K562 (cell line): ENCODE data around the gene SERINC3. TPM values are rescaled to one million over a fixed set of nuclear protein-coding genes. Genes with fewer than 3 reads are reported as not detected.

Experiments
- CBX8 ChIP-seq: fragments of 200-600 bp; sonication (generic); IDR thresholded peaks from 2 replicates; pipeline ENCODE4 v1.6.1; 2012; ENCODE audit warnings: borderline replicate concordance, mixed run types, low read depth, mild to moderate bottlenecking, moderate library complexity, mixed read lengths, low read length, control low read depth, inconsistent platforms; ENCODE audit not compliant: poor library complexity, severe bottlenecking; ENCODE audit errors: extremely low read depth
- PTRF ChIP-seq: fragments of 450-650 bp; IDR thresholded peaks from 2 replicates; pipeline ENCODE4 v1.6.1; 2016; ENCODE audit warnings: mild to moderate bottlenecking, missing genetic modification characterization, missing compliant biosample characterization
- PYGO2 ChIP-seq: fragments of 450-650 bp; IDR thresholded peaks from 2 replicates; pipeline ENCODE4 v1.6.1; 2016; ENCODE audit warnings: mild to moderate bottlenecking, missing genetic modification characterization, moderate library complexity, missing compliant biosample characterization
- RCOR1 ChIP-seq, 2 experiments: IDR thresholded peaks; 2 replicates each; pipeline ENCODE4 v1.6.1; 2012; ENCODE audit warnings: low read depth in 2 of 2, low read length in 2 of 2, borderline replicate concordance in 1 of 2, improper control_type of control experiment in 1 of 2
- RHOXF2B ChIP-seq: fragments of 250-450 bp; sonication (Bioruptor Pico); conservative IDR thresholded peaks from 2 replicates; pipeline ENCODE4 v1.5.1; 2021
- ZFX ChIP-seq: sonication (generic); formaldehyde crosslinking; IDR thresholded peaks from 2 replicates; pipeline ENCODE4 v1.8.0; 2022; ENCODE audit warnings: mild to moderate bottlenecking, missing genetic modification reagents, moderate library complexity
- ZKSCAN3 ChIP-seq: fragments of 250-450 bp; sonication (Bioruptor Pico); IDR thresholded peaks from 2 replicates; pipeline ENCODE4 v1.4.0; 2020
- ZNF239 ChIP-seq: fragments of 250-450 bp; sonication (Bioruptor Pico); IDR thresholded peaks from 2 replicates; pipeline ENCODE4 v1.4.0; 2020; ENCODE audit warnings: mild to moderate bottlenecking
- ZNF274 ChIP-seq: IDR thresholded peaks from 2 replicates; pipeline ENCODE4 v1.6.1; 2011; ENCODE audit warnings: low read depth, mild to moderate bottlenecking, low read length, moderate library complexity, borderline replicate concordance
- polyA plus RNA-seq, 8 experiments: library from polyadenylated mRNA; depleted of rRNA in 4 of 8; stranded (reverse) in 5 of 8; unstranded in 3 of 8; fragments of >200 nt; fragmentation: Nextera tagmentation in 2 of 8; fragmentation: Illumina TruSeq in 1 of 8; extraction: Ambion mirVana in 2 of 8; extraction: Trizol in 1 of 8; gene quantifications; 2 replicates each; pipeline versions ENCODE4 v1.2.1 to v1.2.3, GENCODE V29; 2011 to 2014; ENCODE audit warnings: inconsistent platforms in 1 of 8, missing spikeins in 1 of 8
- total RNA-seq, 7 experiments: library from RNA; depleted of rRNA in 6 of 7; stranded (reverse); fragments of >200 nt in 6 of 7; fragmentation: Illumina TruSeq in 2 of 7; extraction: Trizol in 2 of 7; gene quantifications; 2 replicates each; pipeline versions ENCODE4 v1.2.1 to v1.2.3, GENCODE V29; 2011 to 2021; ENCODE audit warnings: low replicate concordance in 1 of 7
- TF ChIP-seq, protein P1 (sequence below): fragments of 450-650 bp; IDR thresholded peaks from 2 replicates; pipeline ENCODE4 v1.7.1; 2018; ENCODE audit warnings: mild to moderate bottlenecking, low read depth; ENCODE audit not compliant: partially characterized antibody
- TF ChIP-seq, protein P2 (sequence below): fragments of 450-650 bp; formaldehyde crosslinking; IDR thresholded peaks from 2 replicates; pipeline ENCODE4 v1.4.0; 2020; ENCODE audit warnings: mild to moderate bottlenecking

SERINC3 gene
- total and polyA plus RNA-seq, 9 of the 15 experiments (the other 6 are each of a cell fraction or from before 2014, with no cell fraction given) = 24.7 to 107 (median 48.8) TPM

DNA sequence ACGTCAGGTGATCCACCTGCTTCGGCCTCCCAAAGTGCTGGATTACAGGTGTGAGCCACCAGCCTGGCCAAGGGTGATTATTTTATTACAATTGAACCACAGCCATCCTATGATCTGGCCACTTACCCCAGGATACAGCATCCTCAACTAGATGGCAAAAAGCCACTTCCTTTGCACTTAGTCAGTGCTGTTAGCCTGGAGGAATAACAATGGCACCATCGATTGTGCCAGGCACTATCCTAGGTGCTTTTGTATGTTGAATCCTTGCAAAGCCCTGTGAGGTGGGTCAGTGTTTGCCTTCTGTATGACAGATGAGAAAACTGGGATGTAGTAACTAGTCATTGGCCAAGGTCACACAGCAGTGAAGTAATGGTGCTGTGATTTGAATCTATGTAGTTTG lies 57.4 kb downstream of the SERINC3 start (continued):
- TF ChIP-seq, protein P1, sequence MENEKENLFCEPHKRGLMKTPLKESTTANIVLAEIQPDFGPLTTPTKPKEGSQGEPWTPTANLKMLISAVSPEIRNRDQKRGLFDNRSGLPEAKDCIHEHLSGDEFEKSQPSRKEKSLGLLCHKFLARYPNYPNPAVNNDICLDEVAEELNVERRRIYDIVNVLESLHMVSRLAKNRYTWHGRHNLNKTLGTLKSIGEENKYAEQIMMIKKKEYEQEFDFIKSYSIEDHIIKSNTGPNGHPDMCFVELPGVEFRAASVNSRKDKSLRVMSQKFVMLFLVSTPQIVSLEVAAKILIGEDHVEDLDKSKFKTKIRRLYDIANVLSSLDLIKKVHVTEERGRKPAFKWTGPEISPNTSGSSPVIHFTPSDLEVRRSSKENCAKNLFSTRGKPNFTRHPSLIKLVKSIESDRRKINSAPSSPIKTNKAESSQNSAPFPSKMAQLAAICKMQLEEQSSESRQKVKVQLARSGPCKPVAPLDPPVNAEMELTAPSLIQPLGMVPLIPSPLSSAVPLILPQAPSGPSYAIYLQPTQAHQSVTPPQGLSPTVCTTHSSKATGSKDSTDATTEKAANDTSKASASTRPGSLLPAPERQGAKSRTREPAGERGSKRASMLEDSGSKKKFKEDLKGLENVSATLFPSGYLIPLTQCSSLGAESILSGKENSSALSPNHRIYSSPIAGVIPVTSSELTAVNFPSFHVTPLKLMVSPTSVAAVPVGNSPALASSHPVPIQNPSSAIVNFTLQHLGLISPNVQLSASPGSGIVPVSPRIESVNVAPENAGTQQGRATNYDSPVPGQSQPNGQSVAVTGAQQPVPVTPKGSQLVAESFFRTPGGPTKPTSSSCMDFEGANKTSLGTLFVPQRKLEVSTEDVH = no peak
- TF ChIP-seq PYGO2 (tag) (no peak), RCOR1 (IDR thresholded peaks at IDR 0.05; ENCODE audit: borderline replicate concordance in 1 of 2, low read depth in 2 of 2, low read length in 2 of 2) (no peak), ZNF239 (no peak), ZNF274 (no peak), CBX8 (no peak), ZFX (CRISPR knock-in tag) (no peak), RHOXF2B (CRISPR knock-in tag) (no peak), PTRF (tag) (no peak), ZKSCAN3 (no peak)
- TF ChIP-seq, protein P2, sequence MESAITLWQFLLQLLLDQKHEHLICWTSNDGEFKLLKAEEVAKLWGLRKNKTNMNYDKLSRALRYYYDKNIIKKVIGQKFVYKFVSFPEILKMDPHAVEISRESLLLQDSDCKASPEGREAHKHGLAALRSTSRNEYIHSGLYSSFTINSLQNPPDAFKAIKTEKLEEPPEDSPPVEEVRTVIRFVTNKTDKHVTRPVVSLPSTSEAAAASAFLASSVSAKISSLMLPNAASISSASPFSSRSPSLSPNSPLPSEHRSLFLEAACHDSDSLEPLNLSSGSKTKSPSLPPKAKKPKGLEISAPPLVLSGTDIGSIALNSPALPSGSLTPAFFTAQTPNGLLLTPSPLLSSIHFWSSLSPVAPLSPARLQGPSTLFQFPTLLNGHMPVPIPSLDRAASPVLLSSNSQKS = no peak
